Memory B cell (primary cell): ENCODE data around the gene TM4SF5.
A peak's percentile ranks its signal among the peaks of the same experiment; 100 is the strongest.
"Not testable (repeated sequence)": the region's sequence is repeated elsewhere in the genome, so short reads cannot be mapped to it uniquely, and the experiment has no call there.

ENCODE experiments used
- ATAC-seq: fragments of 150-1000 bp; cut with Tn5 transposase; 2 replicates; pipeline ENCODE4 v1.10.0; 2021; ENCODE audit warnings: low read depth, mild to moderate bottlenecking, moderate library complexity
- DNase-seq, 2 donors: peaks; one replicate each; pipeline ENCODE4 v3.0.0; 2022; ENCODE audit warnings: low spot score in 2 of 2
- H3K27ac Mint-ChIP-seq: one replicate; pipeline ENCODE4 v1.8.0; 2022; ENCODE audit warnings: mild to moderate bottlenecking, moderate library complexity, mixed read lengths
- H3K27me3 Mint-ChIP-seq: one replicate; pipeline ENCODE4 v1.8.0; 2022; ENCODE audit warnings: mixed read lengths
- H3K36me3 Mint-ChIP-seq: one replicate; pipeline ENCODE4 v1.8.0; 2022; ENCODE audit warnings: mild to moderate bottlenecking, mixed read lengths
- H3K4me1 Mint-ChIP-seq: one replicate; pipeline ENCODE4 v1.8.0; 2022; ENCODE audit warnings: mixed read lengths
- H3K4me3 Mint-ChIP-seq: one replicate; pipeline ENCODE4 v1.8.0; 2022; ENCODE audit warnings: mild to moderate bottlenecking, moderate library complexity, mixed read lengths
- H3K9me3 Mint-ChIP-seq: one replicate; pipeline ENCODE4 v1.8.0; 2022; ENCODE audit warnings: mixed read lengths

TM4SF5 gene

DNA sequence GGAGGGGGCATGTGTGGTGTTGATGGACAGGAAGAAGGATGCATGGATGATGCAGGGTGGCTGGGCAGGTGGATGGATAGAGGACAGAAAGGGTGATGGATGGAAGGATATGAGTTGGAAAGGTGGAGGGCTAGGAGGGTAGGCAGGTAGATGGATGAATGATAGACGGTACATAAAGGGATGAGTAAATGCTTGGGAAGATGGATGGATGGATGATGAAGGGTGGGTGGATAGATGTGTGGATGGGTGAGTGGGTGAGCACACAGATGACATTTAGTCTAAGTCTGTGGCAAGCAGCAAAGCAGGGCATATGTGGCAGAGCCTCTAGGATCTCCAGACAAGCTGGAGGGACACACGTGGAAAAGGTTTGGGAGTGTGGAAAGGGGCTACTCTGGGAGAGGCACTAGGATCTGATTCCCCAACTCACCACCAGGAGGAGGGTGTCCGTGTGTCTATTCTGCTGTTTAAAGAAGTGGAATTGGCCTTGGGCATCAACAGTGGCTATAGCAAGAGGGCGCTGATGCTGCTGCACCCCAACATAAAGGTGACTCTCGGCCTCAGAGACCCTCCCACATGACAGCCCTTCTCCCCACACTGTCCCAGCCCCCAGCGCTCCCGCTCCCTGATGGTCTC lies 43.5 kb downstream of the TM4SF5 start:
- no peaks in the 10 kb centered on the region for H3K9me3 Mint-ChIP-seq

DNA sequence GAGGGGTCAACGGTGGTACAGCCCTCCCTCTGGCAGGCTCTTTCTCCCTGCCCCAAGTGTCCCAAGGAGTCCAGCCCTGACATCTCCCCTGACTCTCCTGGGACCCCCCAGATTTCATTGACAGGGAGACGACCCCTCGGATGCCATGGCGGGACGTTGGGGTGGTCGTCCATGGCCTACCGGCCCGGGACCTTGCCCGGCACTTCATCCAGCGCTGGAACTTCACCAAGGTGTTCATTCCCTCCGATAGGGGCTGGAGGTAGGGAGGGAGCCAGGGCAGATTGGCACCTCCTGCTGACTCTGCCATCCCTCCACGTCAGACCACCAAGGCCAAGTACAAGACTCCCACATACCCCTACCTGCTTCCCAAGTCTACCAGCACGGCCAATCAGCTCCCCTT lies 45.1 kb downstream of the TM4SF5 start:
- Mint-ChIP-seq H3K4me1 (peaks cover 7% of the 10 kb centered on the region), H3K9me3 (no peaks in the 10 kb centered on the region), H3K4me3 (no peak overlapping the region), H3K36me3 (peaks cover 24% of the 10 kb centered on the region), H3K27ac (no peak overlapping the region), H3K27me3 (no peaks in the 10 kb centered on the region)
- DNase-seq (no peak), ATAC-seq (no peak)

More for the DNA sequence above, 43.5 kb downstream of the TM4SF5 start:
- Mint-ChIP-seq H3K4me3 (no peak overlapping the region), H3K36me3 (peaks cover 28% of the 10 kb centered on the region), H3K4me1 (peaks cover 9% of the 10 kb centered on the region), H3K27me3 (no peaks in the 10 kb centered on the region), H3K27ac (no peak overlapping the region)
- DNase-seq = no peak
- ATAC-seq = no peak

DNA sequence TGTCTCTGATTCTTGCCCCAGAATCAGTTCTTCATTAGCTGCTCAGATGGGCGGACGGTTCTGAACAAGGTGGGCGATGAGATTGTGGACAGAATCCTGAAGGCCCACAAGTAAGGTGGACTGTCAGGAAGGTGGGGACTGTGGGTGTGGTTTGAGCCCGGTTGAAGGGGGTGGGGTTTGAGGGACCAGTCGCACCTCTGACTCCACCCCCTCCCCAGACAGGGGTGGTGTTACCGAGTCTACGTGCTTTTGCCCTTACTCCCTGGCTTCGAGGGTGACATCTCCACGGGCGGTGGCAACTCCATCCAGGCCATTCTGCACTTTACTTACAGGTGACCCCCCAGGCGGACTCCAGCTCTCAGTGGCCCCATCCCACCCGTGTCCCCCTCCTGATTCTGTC lies 46.6 kb downstream of the TM4SF5 start:
- peaks cover 27% of the 10 kb centered on the region for H3K36me3 Mint-ChIP-seq
- no peaks in the 10 kb centered on the region for H3K27me3 Mint-ChIP-seq
- DNase-seq (no peak), ATAC-seq (no peak)
- no peak overlapping the region for H3K27ac Mint-ChIP-seq
- H3K4me1 Mint-ChIP-seq = peaks cover 7% of the 10 kb centered on the region
- H3K9me3 Mint-ChIP-seq = no peaks in the 10 kb centered on the region
- H3K4me3 Mint-ChIP-seq = no peak overlapping the region

DNA sequence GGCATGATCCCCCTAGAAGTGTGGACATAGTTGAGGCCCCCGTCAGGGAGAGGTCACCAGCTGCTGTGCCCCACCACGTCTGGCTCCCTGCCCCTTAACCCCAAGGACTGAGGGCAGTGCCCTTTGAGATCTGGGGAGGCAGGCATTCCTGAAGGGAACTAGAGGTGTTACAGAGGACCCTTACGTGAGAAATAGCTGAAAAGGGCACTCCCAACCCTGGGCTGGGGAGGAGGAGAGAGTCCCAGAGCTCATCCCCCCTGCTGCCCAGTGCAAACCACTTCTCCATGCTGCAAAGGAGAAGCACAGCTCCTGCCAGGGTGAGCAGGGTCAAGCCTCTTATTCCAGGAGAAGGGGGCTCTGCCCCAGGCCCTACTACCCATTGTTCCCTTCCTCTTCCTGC lies 51.1 kb downstream of the TM4SF5 start:
- no peak overlapping the region for H3K27ac Mint-ChIP-seq
- DNase-seq (no peak), ATAC-seq (no peak)
- H3K4me3 Mint-ChIP-seq = no peak overlapping the region
- peaks cover 1% of the 10 kb centered on the region for H3K4me1 Mint-ChIP-seq
- H3K36me3 Mint-ChIP-seq = peaks cover 7% of the 10 kb centered on the region
- no peaks in the 10 kb centered on the region for H3K9me3 Mint-ChIP-seq
- no peaks in the 10 kb centered on the region for H3K27me3 Mint-ChIP-seq

DNA sequence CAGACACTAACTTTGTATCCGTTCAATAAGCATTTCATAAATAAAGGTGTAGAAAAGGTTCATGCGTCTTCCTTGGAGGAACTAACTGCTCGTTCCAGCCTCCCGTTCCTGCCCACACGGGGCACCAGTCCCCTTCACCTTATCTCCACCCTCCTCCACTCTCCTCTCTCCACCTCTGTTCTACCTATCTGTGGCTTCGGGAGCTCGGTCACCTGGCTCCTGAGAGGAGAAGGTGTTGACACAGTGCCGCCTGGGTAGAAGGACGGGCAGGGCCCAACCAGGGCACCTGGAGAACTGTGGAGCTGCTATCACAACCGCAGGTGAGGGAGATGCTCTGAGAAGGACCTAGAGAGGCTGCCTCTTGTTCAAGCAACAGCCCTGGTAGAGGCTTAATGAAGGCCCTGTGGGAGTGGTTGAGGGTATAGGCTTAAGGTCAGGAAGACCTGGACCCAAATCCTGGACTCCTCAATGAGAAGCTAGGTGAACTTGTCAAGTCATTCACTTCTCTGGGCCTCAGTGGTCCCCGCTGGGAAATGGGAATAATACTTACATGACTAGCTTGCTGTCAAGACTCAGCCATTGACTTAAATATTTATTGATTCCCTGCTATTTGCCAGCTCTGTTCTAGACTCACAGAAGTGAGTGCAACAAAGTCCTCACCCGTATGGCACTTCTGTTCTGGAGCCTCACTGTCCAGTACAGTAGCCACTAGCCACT lies 51.8 kb downstream of the TM4SF5 start:
- ATAC-seq = no peak
- Mint-ChIP-seq H3K9me3 (no peaks in the 10 kb centered on the region), H3K27ac (no peak overlapping the region), H3K4me1 (no peaks in the 10 kb centered on the region), H3K36me3 (peaks cover 6% of the 10 kb centered on the region), H3K27me3 (no peaks in the 10 kb centered on the region), H3K4me3 (no peak overlapping the region)
- DNase-seq = no peak

DNA sequence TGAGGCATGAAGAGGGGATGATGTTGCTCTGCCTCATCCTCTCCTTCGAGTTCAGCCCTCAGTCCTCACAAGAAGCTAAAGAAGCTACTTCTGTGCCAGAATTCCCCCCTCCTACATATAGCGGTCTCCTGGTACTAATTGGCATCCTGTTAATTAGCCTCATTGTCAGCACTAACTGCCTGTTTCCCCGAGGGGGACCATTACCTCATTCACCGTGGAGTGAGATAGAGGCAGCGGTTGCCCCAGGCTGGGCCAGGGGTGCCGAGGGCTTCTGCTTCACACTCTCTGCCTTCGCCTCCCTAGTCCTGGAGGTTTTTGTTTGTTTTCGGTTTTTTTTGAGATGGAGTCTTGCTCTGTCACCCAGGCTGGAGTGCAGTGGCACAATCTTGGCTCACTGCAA lies 55.7 kb downstream of the TM4SF5 start:
- Mint-ChIP-seq H3K27me3 (no peaks in the 10 kb centered on the region), H3K4me3 (no peak overlapping the region), H3K9me3 (no peaks in the 10 kb centered on the region), H3K36me3 (peaks cover 4% of the 10 kb centered on the region), H3K4me1 (no peaks in the 10 kb centered on the region), H3K27ac (no peak overlapping the region)
- DNase-seq (no peak), ATAC-seq (no peak)

DNA sequence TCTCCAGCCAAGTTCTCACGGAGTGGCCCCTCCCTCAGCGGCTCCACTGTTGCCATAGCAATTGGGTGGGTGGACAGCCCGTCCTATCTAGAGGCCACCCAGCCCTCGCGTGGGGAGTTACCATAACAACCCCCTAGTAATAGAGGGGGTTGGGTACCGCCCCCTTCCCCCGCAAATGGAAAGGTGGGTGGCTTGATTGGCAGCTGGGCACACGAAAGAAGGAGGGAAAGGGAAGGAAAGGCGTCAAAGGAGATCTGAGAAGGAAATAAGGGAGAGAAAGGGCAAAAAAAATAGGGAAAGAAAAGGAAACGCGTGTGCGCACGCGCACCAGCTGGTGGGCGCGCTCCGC lies 61.1 kb downstream of the TM4SF5 start:
- peak; percentile 18 for ATAC-seq

More for the DNA sequence above, 61.1 kb downstream of the TM4SF5 start:
- Mint-ChIP-seq H3K4me1 (peaks cover 25% of the 10 kb centered on the region), H3K27ac (peak overlapping the region; percentile 94), H3K4me3 (peak overlapping the region; percentile 95)
- H3K9me3 Mint-ChIP-seq, DNase-seq, H3K27me3 Mint-ChIP-seq, H3K36me3 Mint-ChIP-seq: not testable (repeated sequence)
